HG03558 (cell line): ENCODE results near the gene TRAPPC4.

Experiments
- ATAC-seq: cut with Tn5 transposase; IDR thresholded peaks from one replicate; pipeline ENCODE4 v1.9.1; 2021; ENCODE audit warnings: moderate number of reproducible peaks; ENCODE audit not compliant: unreplicated experiment; ENCODE audit errors: extremely low read depth

The TRAPPC4 gene

GRCh38 chr11:119061256-119061655 is 42.7 kb downstream of the TRAPPC4 start:
- ATAC-seq: no peak

GRCh38 chr11:119062779-119063178 is 44.2 kb downstream of the TRAPPC4 start:
- ATAC-seq: no peak

- ATAC-seq: no peak
These were observed 46.8 kb downstream of the TRAPPC4 start for GRCh38 chr11:119065369-119065768.

- peak; percentile 68 for ATAC-seq
These were observed 49.0 kb downstream of the TRAPPC4 start, which contains the start of gene VPS11 for GRCh38 chr11:119067371-119068222. TSS of gene VPS11 (plus strand) at chr11:119067818. CDS start at chr11:119067824, 6 bp downstream.
